Epidermal melanocyte (primary cell): ENCODE measurements around the gene TUBA1A.
A peak's percentile ranks its signal among the peaks of the same experiment; 100 is the strongest.
"Not testable (repeated sequence)": the region's sequence is repeated elsewhere in the genome, so short reads cannot be mapped to it uniquely, and the experiment has no call there.

Source experiments
- DNase-seq: peaks from one replicate; pipeline ENCODE4 v3.0.0; 2011; ENCODE audit warnings: low spot score; ENCODE audit not compliant: insufficient read length

TUBA1A gene

GRCh38 chr12:49201595-49202295 is 12.9 kb upstream of the TUBA1A start:
- DNase-seq, result no peak

- DNase-seq, result no peak
Observed at GRCh38 chr12:49200919-49201594, 12.2 kb upstream of the TUBA1A start.

GRCh38 chr12:49198431-49199155 is 9.7 kb upstream of the TUBA1A start:
- no peak for DNase-seq

- no peak for DNase-seq
Observed at GRCh38 chr12:49197256-49197655, 8.4 kb upstream of the TUBA1A start.

GRCh38 chr12:49195736-49196135 is 6.9 kb upstream of the TUBA1A start:
- no peak for DNase-seq

- DNase-seq, result not testable (repeated sequence)
Observed at GRCh38 chr12:49193746-49194145, 4.9 kb upstream of the TUBA1A start.

- DNase-seq, result not testable (repeated sequence)
Observed at GRCh38 chr12:49191498-49191897, 2.6 kb upstream of the TUBA1A start.

GRCh38 chr12:49190974-49191373 is 2.1 kb upstream of the TUBA1A start:
- no peak for DNase-seq

- DNase-seq, result no peak
Observed at GRCh38 chr12:49189731-49190716, 1.1 kb upstream of the TUBA1A start.

GRCh38 chr12:49188201-49188915 is 522 bp downstream of the TUBA1A start:
- no peak for DNase-seq

- peak; percentile 83 for DNase-seq
Observed at GRCh38 chr12:49187184-49187583, 1.7 kb downstream of the TUBA1A start.

GRCh38 chr12:49186307-49186706 is 2.6 kb downstream of the TUBA1A start:
- not testable (repeated sequence) for DNase-seq

- DNase-seq, result not testable (repeated sequence)
Observed at GRCh38 chr12:49184697-49185096, 4.2 kb downstream of the TUBA1A start.

- DNase-seq, result not testable (repeated sequence)
Observed at GRCh38 chr12:49183214-49183950, 5.5 kb downstream of the TUBA1A start.

- no peak for DNase-seq
Observed at GRCh38 chr12:49174218-49174617, 14.7 kb downstream of the TUBA1A start.

- no peak for DNase-seq
Observed at GRCh38 chr12:49170924-49171323, 18.0 kb downstream of the TUBA1A start.

GRCh38 chr12:49165114-49165513 is 23.8 kb downstream of the TUBA1A start:
- DNase-seq, result no peak

GRCh38 chr12:49161901-49162300 is 27.0 kb downstream of the TUBA1A start:
- not testable (repeated sequence) for DNase-seq

- no peak for DNase-seq
Observed at GRCh38 chr12:49161092-49161795, 27.6 kb downstream of the TUBA1A start.
